ENCODE results near the gene CD33. TPM values are rescaled to one million over a fixed set of nuclear protein-coding genes. Genes with fewer than 3 reads are reported as not detected.
"Not testable (repeated sequence)": the region's sequence is repeated elsewhere in the genome, so short reads cannot be mapped to it uniquely, and the experiment has no call there.

Gene CD33
- not detected in 2 replicates for total RNA-seq (2014; rRNA removed; shearing (Covaris generic))
- not detected in 2 replicates for total RNA-seq (2022)
- percentile 11 among the genes with signal in this experiment for Bru-seq, nascent RNA
- percentile 11 among the genes with signal in this experiment for BruChase-seq, experiment 1, labeled RNA remaining after a 6-hour chase
- BruChase-seq, experiment 2, labeled RNA remaining after a 2-hour chase: not detected
- long read RNA-seq: 0 reads

- H4K20me1 ChIP-seq (ENCODE audit: insufficient read depth, low read length); H3K9me3 ChIP-seq (ENCODE audit: low read length); POLR2A ChIA-PET; H3K4me1 ChIP-seq (ENCODE audit: insufficient read depth, low read length, poor library complexity, severe bottlenecking); H3K27ac ChIP-seq (ENCODE audit: low read depth, low read length, poor library complexity, severe bottlenecking); CTCF ChIA-PET (ENCODE audit: unreplicated experiment); H3K4me2 ChIP-seq (ENCODE audit: low read length); DNase-seq (ENCODE audit: low spot score); intact Hi-C loops (cut with micrococcal nuclease; ENCODE audit: unreplicated experiment); H3K36me3 ChIP-seq (ENCODE audit: insufficient read depth, low read length); H3K79me2 ChIP-seq (ENCODE audit: insufficient read depth, low read depth, low read length); H2AFZ ChIP-seq (ENCODE audit: low read length); H3K9me2 ChIP-seq (ENCODE audit: insufficient read depth, low read length); H3K4me3 ChIP-seq (ENCODE audit: low read depth, low read length, poor library complexity, severe bottlenecking); BruUV-seq (replicated peaks): not testable (repeated sequence)
These were observed at the start of gene CD33 for GRCh38 chr19:51224898-51225393. Gene CD33, plus strand, starts transcription at chr19:51225080. Its CDS starts 39 bp downstream, at chr19:51225119.

- ChIA-PET CTCF (ENCODE audit: unreplicated experiment) (no interaction called here), POLR2A (no interaction called here)
- H3K9me3 ChIP-seq (ENCODE audit: low read length): no peaks in the 10 kb centered on the region
- no peaks in the 10 kb centered on the region for H3K9me2 ChIP-seq (ENCODE audit: insufficient read depth, low read length)
- no peak overlapping the region for H3K4me3 ChIP-seq (ENCODE audit: low read depth, low read length, poor library complexity, severe bottlenecking)
- no peaks in the 10 kb centered on the region for H4K20me1 ChIP-seq (ENCODE audit: insufficient read depth, low read length)
- H3K4me1 ChIP-seq (ENCODE audit: insufficient read depth, low read length, poor library complexity, severe bottlenecking): no peaks in the 10 kb centered on the region
- H2AFZ ChIP-seq (ENCODE audit: low read length): no peak overlapping the region
- BruUV-seq (replicated peaks): no TSS peak
- no peak overlapping the region for H3K27ac ChIP-seq (ENCODE audit: low read depth, low read length, poor library complexity, severe bottlenecking)
- no peak for DNase-seq (ENCODE audit: low spot score)
- no peak for TF ChIP-seq EZH2phosphoT487 (IDR thresholded peaks at IDR 0.05; ENCODE audit: borderline replicate concordance, low read depth, low read length)
- no peak for TF ChIP-seq CTCF (conservative IDR thresholded peaks at IDR 0.05; ENCODE audit: low read length)
- H3K4me2 ChIP-seq (ENCODE audit: low read length): no peak overlapping the region
- intact Hi-C loops (cut with micrococcal nuclease; ENCODE audit: unreplicated experiment): no loop called here
- H3K79me2 ChIP-seq (ENCODE audit: insufficient read depth, low read depth, low read length): no peaks in the 10 kb centered on the region
- no peaks in the 10 kb centered on the region for H3K36me3 ChIP-seq (ENCODE audit: insufficient read depth, low read length)
These were observed 45.6 kb upstream of the CD33 start for GRCh38 chr19:51179256-51179655.

- Histone ChIP-seq H3K4me1 (ENCODE audit: insufficient read depth, low read length, poor library complexity, severe bottlenecking) (no peaks in the 10 kb centered on the region), H3K36me3 (ENCODE audit: insufficient read depth, low read length) (no peaks in the 10 kb centered on the region), H3K4me3 (ENCODE audit: low read depth, low read length, poor library complexity, severe bottlenecking) (no peak overlapping the region), H3K79me2 (ENCODE audit: insufficient read depth, low read depth, low read length) (no peaks in the 10 kb centered on the region), H2AFZ (ENCODE audit: low read length) (no peak overlapping the region), H3K27ac (ENCODE audit: low read depth, low read length, poor library complexity, severe bottlenecking) (no peak overlapping the region), H4K20me1 (ENCODE audit: insufficient read depth, low read length) (no peaks in the 10 kb centered on the region), H3K9me2 (ENCODE audit: insufficient read depth, low read length) (no peaks in the 10 kb centered on the region), H3K4me2 (ENCODE audit: low read length) (no peak overlapping the region), H3K9me3 (ENCODE audit: low read length) (no peaks in the 10 kb centered on the region)
- intact Hi-C loops (cut with micrococcal nuclease; ENCODE audit: unreplicated experiment): no loop called here
- DNase-seq (ENCODE audit: low spot score): no peak
- no TSS peak for BruUV-seq (replicated peaks)
- ChIA-PET POLR2A (no interaction called here), CTCF (ENCODE audit: unreplicated experiment) (no interaction called here)
- no peak for TF ChIP-seq CTCF (conservative IDR thresholded peaks at IDR 0.05; ENCODE audit: low read length)
- TF ChIP-seq EZH2phosphoT487 (IDR thresholded peaks at IDR 0.05; ENCODE audit: borderline replicate concordance, low read depth, low read length): no peak
These were observed 43.4 kb upstream of the CD33 start for GRCh38 chr19:51181377-51181912.

Measured in OCI-LY7 (cell line).